ENCODE data around the gene KCNAB2.
A peak's percentile ranks its signal among the peaks of the same experiment; 100 is the strongest.

The KCNAB2 gene

DNA sequence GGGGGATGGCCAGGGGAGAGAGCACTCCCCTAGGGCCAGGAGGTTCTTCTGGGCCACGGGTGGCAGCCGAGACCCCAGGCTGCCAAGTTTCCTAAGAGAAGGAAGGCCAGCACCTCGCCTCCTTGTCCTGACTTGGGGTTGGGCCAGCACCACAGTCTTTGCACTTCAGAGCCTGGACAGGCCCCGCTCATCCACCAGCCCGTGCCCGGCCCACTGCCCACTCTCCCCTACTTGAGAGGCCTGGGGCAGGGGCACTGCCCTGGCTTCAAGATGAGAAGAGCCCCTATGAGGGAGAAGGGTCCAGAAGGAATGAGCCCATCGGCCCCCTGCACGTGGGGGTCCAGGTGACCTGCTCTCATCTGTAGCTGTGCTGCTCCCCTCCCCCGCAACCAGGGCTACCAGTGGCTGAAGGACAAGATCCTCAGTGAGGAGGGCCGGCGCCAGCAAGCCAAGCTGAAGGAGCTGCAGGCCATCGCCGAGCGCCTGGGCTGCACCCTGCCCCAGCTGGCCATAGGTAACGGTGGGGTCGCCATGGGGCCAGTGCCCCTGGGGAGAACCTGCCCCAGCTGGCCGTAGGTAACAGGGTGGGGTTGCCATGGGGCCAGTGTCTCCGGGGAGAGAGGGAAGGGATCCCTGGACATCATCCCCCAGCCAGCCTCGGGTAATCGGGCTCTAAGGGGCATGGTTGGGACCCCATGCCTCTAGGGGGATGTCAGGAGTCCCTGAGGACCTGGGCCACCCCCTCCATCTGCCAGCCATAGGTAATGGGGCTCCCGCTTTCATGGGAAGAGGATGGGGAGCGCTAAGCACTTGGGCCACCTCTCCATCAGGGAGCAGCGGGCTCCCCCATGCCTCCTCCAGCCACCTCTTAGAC is 50.8 kb downstream of the KCNAB2 start:
- H3K27me3 Mint-ChIP-seq = no peaks in the 10 kb centered on the region
- no peaks in the 10 kb centered on the region for H3K4me1 Mint-ChIP-seq (ENCODE audit: low read depth)
- peaks cover 27% of the 10 kb centered on the region for H3K36me3 Mint-ChIP-seq (ENCODE audit: low read depth)
- H3K4me3 Mint-ChIP-seq = no peak overlapping the region
- no peak overlapping the region for H3K27ac Mint-ChIP-seq
- H3K9me3 Mint-ChIP-seq = no peaks in the 10 kb centered on the region

- H3K27ac Mint-ChIP-seq = peak overlapping the region; percentile 26
These were observed 51.5 kb downstream of the KCNAB2 start for GRCh38 chr1:6097117-6097595.

GRCh38 chr1:6097824-6098223 is 52.1 kb downstream of the KCNAB2 start:
- Mint-ChIP-seq H3K36me3 (ENCODE audit: low read depth) (peaks cover 27% of the 10 kb centered on the region), H3K27ac (peak overlapping the region; percentile 26), H3K4me3 (no peak overlapping the region), H3K9me3 (no peaks in the 10 kb centered on the region), H3K27me3 (no peaks in the 10 kb centered on the region), H3K4me1 (ENCODE audit: low read depth) (no peaks in the 10 kb centered on the region)

More at GRCh38 chr1:6097117-6097595, 51.5 kb downstream of the KCNAB2 start:
- H3K4me3 Mint-ChIP-seq = no peak overlapping the region
- peaks cover 27% of the 10 kb centered on the region for H3K36me3 Mint-ChIP-seq (ENCODE audit: low read depth)
- no peaks in the 10 kb centered on the region for H3K9me3 Mint-ChIP-seq
- H3K4me1 Mint-ChIP-seq (ENCODE audit: low read depth) = no peaks in the 10 kb centered on the region
- H3K27me3 Mint-ChIP-seq = no peaks in the 10 kb centered on the region

DNA sequence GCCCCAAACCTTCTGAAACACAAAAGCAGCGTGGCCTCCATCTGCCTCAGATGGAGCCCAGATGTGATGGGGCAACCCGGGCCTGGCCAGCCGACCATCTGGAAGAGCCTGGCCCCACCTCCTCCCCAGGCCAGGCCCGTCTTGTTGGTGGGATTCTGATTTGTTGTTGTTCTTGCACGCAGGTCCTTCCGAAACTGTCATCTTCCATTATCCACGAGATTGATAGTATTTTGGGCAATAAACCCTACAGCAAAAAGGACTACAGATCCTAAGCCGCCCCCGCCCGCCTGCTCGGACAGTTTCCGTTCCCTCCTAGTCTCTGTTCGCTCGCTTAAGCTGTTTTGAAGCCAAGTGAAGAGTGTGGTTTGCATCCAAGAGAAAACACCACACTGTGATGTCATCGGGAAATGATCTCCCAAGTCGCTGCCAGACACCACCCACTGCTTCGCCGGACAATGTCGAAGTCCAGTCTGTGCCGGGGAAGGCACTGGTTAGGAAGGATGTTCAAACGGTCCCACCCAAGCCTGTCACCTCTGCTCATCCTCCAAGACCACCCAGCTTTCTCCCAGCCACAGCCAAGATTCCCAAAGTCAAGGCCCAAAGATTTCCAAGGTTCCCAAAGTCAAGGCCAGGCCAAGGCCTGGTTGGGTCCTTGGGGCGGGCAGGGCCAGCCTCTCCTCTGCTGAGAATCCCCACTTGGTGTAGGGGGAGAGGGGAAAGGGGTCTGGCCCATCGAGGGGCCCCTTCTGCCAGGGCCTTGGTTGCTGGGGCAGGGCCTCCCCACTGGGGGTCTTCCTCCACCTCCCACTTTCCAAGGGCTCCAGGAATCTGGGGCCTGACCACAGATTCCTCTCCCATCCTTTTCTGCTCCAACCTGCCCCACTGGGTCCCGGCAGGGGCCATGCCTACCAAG is 52.9 kb downstream of the KCNAB2 start:
- no peak overlapping the region for H3K27ac Mint-ChIP-seq

GRCh38 chr1:6099297-6099696 is 53.6 kb downstream of the KCNAB2 start:
- H3K4me3 Mint-ChIP-seq = no peak overlapping the region
- H3K27ac Mint-ChIP-seq = no peak overlapping the region
- no peaks in the 10 kb centered on the region for H3K27me3 Mint-ChIP-seq
- H3K36me3 Mint-ChIP-seq (ENCODE audit: low read depth) = peaks cover 16% of the 10 kb centered on the region
- H3K9me3 Mint-ChIP-seq = no peaks in the 10 kb centered on the region
- no peaks in the 10 kb centered on the region for H3K4me1 Mint-ChIP-seq (ENCODE audit: low read depth)

More for the DNA sequence above, 52.9 kb downstream of the KCNAB2 start:
- Mint-ChIP-seq H3K4me1 (ENCODE audit: low read depth) (no peaks in the 10 kb centered on the region), H3K9me3 (no peaks in the 10 kb centered on the region), H3K4me3 (no peak overlapping the region), H3K27me3 (no peaks in the 10 kb centered on the region), H3K36me3 (ENCODE audit: low read depth) (peaks cover 23% of the 10 kb centered on the region)

DNA sequence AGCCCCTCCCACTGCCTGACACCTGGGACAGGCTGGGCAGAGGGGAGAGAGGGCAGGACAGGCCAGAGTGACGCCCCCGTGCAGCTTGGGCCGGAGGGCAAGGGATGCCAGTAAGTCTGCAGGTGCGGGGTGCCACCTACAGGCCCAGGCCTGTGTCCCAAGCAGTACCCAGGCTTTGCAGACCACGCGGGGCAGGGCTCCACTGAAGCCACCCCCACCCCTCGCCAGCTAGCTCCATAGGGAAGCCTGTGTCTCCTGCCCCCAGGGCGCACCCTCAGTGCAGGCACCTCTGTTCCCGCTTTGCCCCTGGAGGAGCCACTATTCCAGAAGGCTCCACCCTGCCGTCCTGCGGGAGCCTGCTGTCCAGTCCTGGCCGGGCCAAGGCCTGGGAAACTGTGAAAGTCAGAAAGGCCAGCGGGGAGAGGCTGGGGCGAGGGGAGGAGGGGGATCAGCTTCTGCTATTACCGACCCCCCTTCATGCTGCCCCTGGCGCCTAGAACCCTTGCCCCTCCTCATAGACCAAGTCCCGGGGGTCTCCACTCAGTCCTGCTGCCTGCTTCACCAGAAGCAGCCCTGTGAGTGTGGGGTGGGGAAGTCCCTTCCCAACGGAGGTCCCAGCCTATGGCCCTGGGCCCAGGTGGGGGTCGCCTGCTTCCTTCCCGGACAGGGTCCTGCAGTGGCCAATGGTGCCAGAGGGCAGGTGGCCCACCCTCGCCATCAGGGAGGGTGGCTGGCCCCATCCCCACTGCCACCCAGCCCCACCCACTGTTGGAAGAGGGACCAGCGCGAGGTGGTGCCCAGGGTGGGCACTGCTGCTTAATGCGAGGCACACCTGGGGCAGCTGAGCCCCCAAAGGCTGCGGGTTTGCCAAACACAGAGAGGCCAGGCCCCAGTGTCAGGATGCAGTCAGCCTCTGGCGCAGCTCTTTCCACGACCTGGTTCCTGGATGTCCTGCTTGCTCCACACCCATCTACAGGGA is 54.4 kb downstream of the KCNAB2 start:
- Mint-ChIP-seq H3K27me3 (peaks cover 2% of the 10 kb centered on the region), H3K9me3 (no peaks in the 10 kb centered on the region), H3K27ac (no peak overlapping the region), H3K4me1 (ENCODE audit: low read depth) (no peaks in the 10 kb centered on the region), H3K36me3 (ENCODE audit: low read depth) (peaks cover 16% of the 10 kb centered on the region), H3K4me3 (no peak overlapping the region)

DNA sequence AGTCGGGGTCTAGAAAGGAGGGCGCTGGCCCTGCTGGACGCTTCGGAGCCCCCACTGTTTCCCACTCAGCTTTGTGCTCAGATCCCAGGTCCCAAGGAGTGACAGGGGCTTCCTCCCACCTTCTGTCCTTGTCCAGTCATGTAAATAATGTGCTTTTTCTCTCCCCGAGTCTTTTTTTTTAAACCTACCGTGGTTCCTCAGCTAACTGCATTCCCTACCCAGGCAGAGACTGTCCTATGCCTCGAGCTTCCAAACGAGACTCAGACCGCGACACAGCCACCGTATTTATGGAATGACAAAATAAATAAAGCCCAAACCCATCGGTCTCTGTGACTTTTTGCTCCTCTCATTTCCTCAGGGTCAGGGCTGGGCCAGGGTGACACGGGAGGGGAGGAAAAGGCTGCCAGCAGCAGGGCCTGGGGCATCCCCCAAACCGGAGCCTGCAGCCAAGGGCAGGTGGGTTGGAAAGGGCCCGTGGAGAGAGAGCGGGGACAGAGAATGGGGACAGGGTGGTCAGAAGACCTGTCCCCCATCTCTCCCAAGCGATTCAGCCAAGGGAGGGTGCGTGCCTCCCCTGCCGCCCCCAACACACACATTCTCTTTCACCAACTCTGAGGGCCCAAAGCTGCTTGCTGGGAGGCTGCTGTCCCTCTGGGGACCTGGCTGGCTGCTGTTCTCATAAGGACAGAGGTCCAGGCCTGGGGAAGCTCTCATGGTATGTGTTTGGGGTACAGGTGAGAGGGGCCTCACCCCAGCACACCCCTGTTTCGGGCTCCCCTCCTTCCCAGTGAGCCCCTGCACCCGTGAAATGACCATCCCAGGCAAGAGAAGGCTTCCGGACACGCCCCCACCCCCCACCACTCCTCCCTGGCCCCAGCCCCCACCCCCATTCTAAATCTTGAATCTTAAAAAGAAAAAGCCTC is 55.4 kb downstream of the KCNAB2 start:
- H3K27ac Mint-ChIP-seq = no peak overlapping the region
- no peaks in the 10 kb centered on the region for H3K9me3 Mint-ChIP-seq
- H3K4me3 Mint-ChIP-seq = no peak overlapping the region
- H3K27me3 Mint-ChIP-seq = peaks cover 3% of the 10 kb centered on the region
- no peaks in the 10 kb centered on the region for H3K4me1 Mint-ChIP-seq (ENCODE audit: low read depth)
- H3K36me3 Mint-ChIP-seq (ENCODE audit: low read depth) = peaks cover 16% of the 10 kb centered on the region

GRCh38 chr1:6101826-6102531 is 56.3 kb downstream of the KCNAB2 start:
- Mint-ChIP-seq H3K36me3 (ENCODE audit: low read depth) (peaks cover 16% of the 10 kb centered on the region), H3K27me3 (peaks cover 3% of the 10 kb centered on the region), H3K27ac (no peak overlapping the region), H3K4me1 (ENCODE audit: low read depth) (no peaks in the 10 kb centered on the region), H3K9me3 (no peaks in the 10 kb centered on the region), H3K4me3 (no peak overlapping the region)

DNA sequence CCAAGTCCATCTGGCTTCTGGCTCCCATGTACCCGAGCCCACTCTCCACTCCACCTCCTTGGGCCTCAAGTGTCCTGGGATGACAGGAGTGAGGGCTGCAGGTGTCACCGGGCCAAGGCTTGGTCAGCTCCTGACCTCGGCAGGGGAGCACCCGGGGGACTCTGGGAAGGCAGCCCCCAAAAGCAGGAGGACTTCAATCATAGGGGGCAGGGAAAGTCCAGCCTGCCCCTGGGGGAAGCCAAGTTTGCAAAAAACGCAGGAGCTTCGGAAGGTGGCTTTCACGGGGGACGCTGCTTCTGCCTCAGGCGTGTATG is 56.8 kb downstream of the KCNAB2 start:
- no peak overlapping the region for H3K4me3 Mint-ChIP-seq
- no peak overlapping the region for H3K27ac Mint-ChIP-seq
- H3K27me3 Mint-ChIP-seq = peaks cover 3% of the 10 kb centered on the region
- H3K9me3 Mint-ChIP-seq = no peaks in the 10 kb centered on the region
- peaks cover 13% of the 10 kb centered on the region for H3K36me3 Mint-ChIP-seq (ENCODE audit: low read depth)
- no peaks in the 10 kb centered on the region for H3K4me1 Mint-ChIP-seq (ENCODE audit: low read depth)

DNA sequence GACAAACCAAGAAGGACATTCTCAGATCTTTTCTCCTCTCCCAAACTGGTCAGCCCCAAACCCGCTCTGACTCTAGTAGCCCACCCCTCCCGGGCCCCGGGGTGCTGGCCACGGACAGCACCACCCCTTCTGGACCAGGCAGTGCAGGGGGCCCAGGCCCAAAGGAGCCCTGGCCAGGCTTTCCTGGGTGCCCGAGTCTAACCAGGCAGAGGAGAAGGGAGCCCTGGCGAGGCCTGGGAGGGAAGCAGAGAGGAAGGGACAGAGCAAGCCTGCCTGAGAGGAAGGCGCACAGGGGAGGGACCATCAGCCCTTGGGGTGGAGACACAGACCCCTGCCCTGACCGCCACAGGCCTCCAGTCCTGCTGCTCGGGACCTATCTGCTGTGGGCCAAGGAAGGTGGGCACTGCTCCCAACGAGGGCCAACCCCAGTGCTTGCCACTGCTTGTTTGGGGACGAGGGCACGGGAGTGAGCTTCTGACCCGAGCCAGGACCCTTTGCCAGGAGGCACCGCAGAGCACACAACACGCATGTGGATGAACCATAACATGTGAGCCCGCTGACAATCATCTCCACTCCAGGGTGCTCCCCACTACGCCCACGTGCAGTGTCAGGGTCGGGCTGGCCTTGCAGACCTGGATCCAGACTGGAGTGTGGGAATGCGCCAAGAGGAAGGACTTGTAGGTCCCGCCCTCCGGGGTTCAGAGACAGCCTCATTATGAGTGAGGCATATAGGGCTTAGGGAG is 57.6 kb downstream of the KCNAB2 start:
- Mint-ChIP-seq H3K36me3 (ENCODE audit: low read depth) (peaks cover 5% of the 10 kb centered on the region), H3K27me3 (peaks cover 6% of the 10 kb centered on the region), H3K9me3 (no peaks in the 10 kb centered on the region), H3K4me1 (ENCODE audit: low read depth) (no peaks in the 10 kb centered on the region), H3K27ac (no peak overlapping the region), H3K4me3 (no peak overlapping the region)

DNA sequence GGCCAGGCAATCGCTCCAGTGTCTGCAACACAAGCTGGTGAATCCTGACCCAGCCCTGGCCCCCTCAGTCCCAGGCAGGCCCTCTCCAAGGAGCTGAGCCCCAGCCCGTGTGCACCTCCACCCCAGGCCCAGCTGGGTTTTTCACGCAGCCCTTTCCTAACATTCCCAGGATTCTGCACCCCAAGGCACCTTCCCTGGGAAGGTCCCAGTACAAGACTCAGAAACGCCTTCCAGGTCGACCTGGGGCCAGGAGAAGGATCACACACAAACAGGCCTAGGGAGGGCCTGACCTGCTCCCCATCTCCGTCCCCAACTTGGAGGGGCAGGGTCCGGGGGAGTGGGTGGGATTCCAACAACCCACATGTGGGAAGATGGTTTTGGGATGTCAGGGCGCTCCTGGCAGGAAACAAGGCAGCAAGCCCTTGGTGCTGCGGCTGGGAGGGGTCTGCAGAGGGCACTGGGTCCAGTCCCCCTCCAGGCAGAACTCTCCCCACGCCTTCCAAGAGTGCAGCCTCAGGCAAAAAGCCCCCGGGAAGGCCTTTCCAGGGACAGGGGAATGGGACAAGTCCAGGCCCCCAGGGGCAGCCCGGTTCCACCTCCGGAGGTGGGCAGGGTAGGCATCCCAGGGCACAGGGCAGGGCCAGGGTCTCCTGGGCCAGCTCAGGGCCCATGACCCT is 58.3 kb downstream of the KCNAB2 start:
- Mint-ChIP-seq H3K4me1 (ENCODE audit: low read depth) (no peaks in the 10 kb centered on the region), H3K27ac (no peak overlapping the region), H3K27me3 (peaks cover 9% of the 10 kb centered on the region), H3K9me3 (no peaks in the 10 kb centered on the region), H3K4me3 (no peak overlapping the region), H3K36me3 (ENCODE audit: low read depth) (no peaks in the 10 kb centered on the region)

DNA sequence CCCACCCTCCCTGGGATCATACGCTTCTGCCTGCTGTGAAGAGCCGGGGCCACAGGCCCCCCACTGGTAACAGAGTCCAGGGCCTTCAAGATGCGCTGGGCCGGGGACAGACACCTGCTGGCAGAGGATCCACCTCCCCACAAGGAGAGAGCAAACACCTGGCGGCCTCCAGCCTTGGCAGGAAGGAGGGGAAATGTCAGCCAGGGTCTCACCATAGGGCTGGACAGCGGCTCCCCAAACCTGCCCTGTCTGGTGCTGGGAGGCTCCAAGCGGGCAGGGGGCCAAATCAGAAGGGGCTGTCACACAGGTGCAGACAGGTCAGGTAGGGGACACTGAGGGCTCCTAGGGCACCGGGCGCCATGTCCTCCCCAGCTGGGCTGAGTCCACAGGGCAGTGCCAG is 58.9 kb downstream of the KCNAB2 start:
- no peak overlapping the region for H3K27ac Mint-ChIP-seq
- H3K27me3 Mint-ChIP-seq = peaks cover 9% of the 10 kb centered on the region
- no peaks in the 10 kb centered on the region for H3K9me3 Mint-ChIP-seq
- no peaks in the 10 kb centered on the region for H3K4me1 Mint-ChIP-seq (ENCODE audit: low read depth)
- no peak overlapping the region for H3K4me3 Mint-ChIP-seq
- no peaks in the 10 kb centered on the region for H3K36me3 Mint-ChIP-seq (ENCODE audit: low read depth)

All from stimulated activated naive CD8-positive, alpha-beta T cell treated with anti-CD3 and anti-CD28 coated beads, Interleukin-15, Interleukin-2, amounts not matched to agents 100 ng/mL and 50 ng/mL, for 24 hours (primary cell).